Smooth muscle cell (in vitro differentiated cells): ENCODE results near the gene ARHGAP32. TPM values are rescaled to one million over a fixed set of nuclear protein-coding genes. Genes with fewer than 3 reads are reported as not detected.

Experiments used
- DNase-seq: peaks from one replicate; lab custom pipeline; 2025; ENCODE audit not compliant: unreplicated experiment; lab: John Stamatoyannopoulos, UW
- H2AFZ ChIP-seq: fragments of 200-600 bp; sonication (generic); 2 replicates; pipeline ENCODE4 v1.6.0; 2016; ENCODE audit warnings: antibody characterized with exemption, low read depth, mild to moderate bottlenecking
- H3F3A ChIP-seq: fragments of 200-600 bp; sonication (generic); 2 replicates; pipeline ENCODE4 v1.6.0; 2017; ENCODE audit warnings: antibody characterized with exemption, low read depth
- H3K27ac ChIP-seq: fragments of 200-600 bp; sonication (generic); 2 replicates; pipeline ENCODE4 v1.5.1; 2016; ENCODE audit warnings: low read depth, mild to moderate bottlenecking
- H3K27me3 ChIP-seq: fragments of 200-600 bp; sonication (generic); 2 replicates; pipeline ENCODE4 v1.6.1; 2016; ENCODE audit warnings: low read depth, mild to moderate bottlenecking
- H3K36me3 ChIP-seq: fragments of 200-600 bp; sonication (generic); 2 replicates; pipeline ENCODE4 v1.5.1; 2016; ENCODE audit warnings: low read depth
- H3K4me1 ChIP-seq: fragments of 200-600 bp; sonication (generic); 2 replicates; pipeline ENCODE4 v1.5.1; 2016; ENCODE audit warnings: low read depth
- H3K4me2 ChIP-seq: fragments of 200-600 bp; sonication (generic); 2 replicates; pipeline ENCODE4 v1.6.0; 2016; ENCODE audit warnings: mild to moderate bottlenecking
- H3K4me3 ChIP-seq: fragments of 200-600 bp; sonication (generic); 2 replicates; pipeline ENCODE4 v1.5.1; 2016; ENCODE audit warnings: mild to moderate bottlenecking
- H3K79me2 ChIP-seq: fragments of 200-600 bp; sonication (generic); 2 replicates; pipeline ENCODE4 v1.6.0; 2016; ENCODE audit warnings: low read depth, mild to moderate bottlenecking
- H3K9ac ChIP-seq: fragments of 200-600 bp; sonication (generic); 2 replicates; pipeline ENCODE4 v1.6.0; 2016; ENCODE audit warnings: low read depth
- H3K9me3 ChIP-seq: fragments of 200-600 bp; sonication (generic); replicated peaks from 2 replicates; pipeline ENCODE4 v1.5.1; 2016; ENCODE audit warnings: low read depth
- H4K20me1 ChIP-seq: fragments of 200-600 bp; sonication (generic); 2 replicates; pipeline ENCODE4 v1.6.0; 2016; ENCODE audit warnings: low read depth
- WGBS: methylation state at CpG from one replicate; pipeline ENCODE4 v1.1.7; 2016; ENCODE audit warnings: low lambda C conversion rate; 5-methylcytosine and 5-hydroxymethylcytosine counted together
- polyA plus RNA-seq: library from polyadenylated mRNA; unstranded; fragments of >200 nt; fragmentation: Nextera tagmentation; extraction: Ambion mirVana; gene quantifications from 2 replicates; pipeline ENCODE4 v1.2.1, GENCODE V29; 2016
- total RNA-seq: library from RNA; depleted of rRNA; stranded (reverse); fragments of >200 nt; gene quantifications from 2 replicates; pipeline ENCODE4 v1.2.3, GENCODE V29; 2014
- TF ChIP-seq, protein P1 (sequence below): fragments of 200-600 bp; sonication (generic); IDR thresholded peaks from 2 replicates; pipeline ENCODE4 v1.5.1; 2017; ENCODE audit warnings: borderline replicate concordance, mild to moderate bottlenecking, antibody characterized with exemption; ENCODE audit not compliant: insufficient read depth, poor library complexity, severe bottlenecking

Gene ARHGAP32
- total and polyA plus RNA-seq, 2 experiments from 2014 or later, result 8.8 to 17.8 TPM

GRCh38 chr11:129202646-129203045, 10.5 kb upstream of the ARHGAP32 start:
- no peaks in the 10 kb centered on the region for H3K9me3 ChIP-seq
- H2AFZ ChIP-seq, result no peak overlapping the region
- no peaks in the 10 kb centered on the region for H3F3A ChIP-seq
- no peak overlapping the region for H3K9ac ChIP-seq
- no peak overlapping the region for H3K4me3 ChIP-seq
- DNase-seq, result no peak
- peaks cover 4% of the 10 kb centered on the region for H4K20me1 ChIP-seq
- no peak overlapping the region for H3K27ac ChIP-seq
- peaks cover 76% of the 10 kb centered on the region for H3K79me2 ChIP-seq
- TF ChIP-seq, protein P1, sequence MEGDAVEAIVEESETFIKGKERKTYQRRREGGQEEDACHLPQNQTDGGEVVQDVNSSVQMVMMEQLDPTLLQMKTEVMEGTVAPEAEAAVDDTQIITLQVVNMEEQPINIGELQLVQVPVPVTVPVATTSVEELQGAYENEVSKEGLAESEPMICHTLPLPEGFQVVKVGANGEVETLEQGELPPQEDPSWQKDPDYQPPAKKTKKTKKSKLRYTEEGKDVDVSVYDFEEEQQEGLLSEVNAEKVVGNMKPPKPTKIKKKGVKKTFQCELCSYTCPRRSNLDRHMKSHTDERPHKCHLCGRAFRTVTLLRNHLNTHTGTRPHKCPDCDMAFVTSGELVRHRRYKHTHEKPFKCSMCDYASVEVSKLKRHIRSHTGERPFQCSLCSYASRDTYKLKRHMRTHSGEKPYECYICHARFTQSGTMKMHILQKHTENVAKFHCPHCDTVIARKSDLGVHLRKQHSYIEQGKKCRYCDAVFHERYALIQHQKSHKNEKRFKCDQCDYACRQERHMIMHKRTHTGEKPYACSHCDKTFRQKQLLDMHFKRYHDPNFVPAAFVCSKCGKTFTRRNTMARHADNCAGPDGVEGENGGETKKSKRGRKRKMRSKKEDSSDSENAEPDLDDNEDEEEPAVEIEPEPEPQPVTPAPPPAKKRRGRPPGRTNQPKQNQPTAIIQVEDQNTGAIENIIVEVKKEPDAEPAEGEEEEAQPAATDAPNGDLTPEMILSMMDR, result no peak
- H3K27me3 ChIP-seq, result no peaks in the 10 kb centered on the region
- no peaks in the 10 kb centered on the region for H3K36me3 ChIP-seq
- no peak overlapping the region for H3K4me2 ChIP-seq
- no peaks in the 10 kb centered on the region for H3K4me1 ChIP-seq
- WGBS, result 79% methylated on average over 5 of the region's 5 CpGs

DNA sequence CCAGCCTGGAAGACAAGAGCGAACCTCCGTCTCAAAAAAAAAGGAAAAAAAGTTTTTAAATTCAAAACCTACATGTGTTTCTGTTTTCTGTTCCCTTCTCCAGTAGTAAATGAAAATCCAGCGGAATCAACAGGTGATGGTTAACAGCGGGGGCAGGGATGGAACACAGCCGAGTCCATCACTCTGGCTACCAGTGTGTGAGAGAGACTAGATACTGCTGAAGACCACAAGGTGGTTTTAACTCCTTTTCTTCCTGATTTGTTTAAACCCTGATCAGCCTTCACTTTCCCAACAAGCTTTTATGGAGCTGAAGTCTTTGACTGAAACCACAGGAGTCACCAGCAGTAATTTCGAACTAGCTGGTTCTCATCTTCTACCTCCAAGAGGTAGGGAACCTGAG, 3.6 kb upstream of the ARHGAP32 start:
- DNase-seq, result no peak
- no peaks in the 10 kb centered on the region for H3K27me3 ChIP-seq
- WGBS, result 90% methylated on average over 6 of the region's 6 CpGs

GRCh38 chr11:129191649-129192048, 476 bp downstream of the ARHGAP32 start:
- peak overlapping the region; percentile 22 for H3K4me3 ChIP-seq
- peak overlapping the region; percentile 90 for H3K27ac ChIP-seq
- no peaks in the 10 kb centered on the region for H3K27me3 ChIP-seq
- H3F3A ChIP-seq, result no peaks in the 10 kb centered on the region
- DNase-seq, result no peak
- 50% methylated on average over 4 of the region's 4 CpGs for WGBS
- TF ChIP-seq, protein P1, result no peak
- H3K9ac ChIP-seq, result peak overlapping the region; percentile 64
- peaks cover 66% of the 10 kb centered on the region for H3K79me2 ChIP-seq
- H2AFZ ChIP-seq, result no peak overlapping the region
- H3K36me3 ChIP-seq, result no peaks in the 10 kb centered on the region
- no peaks in the 10 kb centered on the region for H3K9me3 ChIP-seq
- H4K20me1 ChIP-seq, result peaks cover 23% of the 10 kb centered on the region
- H3K4me2 ChIP-seq, result peak overlapping the region; percentile 67
- peaks cover 13% of the 10 kb centered on the region for H3K4me1 ChIP-seq

More for the DNA sequence above, 3.6 kb upstream of the ARHGAP32 start:
- H3K36me3 ChIP-seq, result no peaks in the 10 kb centered on the region
- H3K9me3 ChIP-seq, result no peaks in the 10 kb centered on the region
- no peak overlapping the region for H2AFZ ChIP-seq
- H3K4me3 ChIP-seq, result no peak overlapping the region
- H3K4me2 ChIP-seq, result no peak overlapping the region
- no peaks in the 10 kb centered on the region for H3F3A ChIP-seq
- peaks cover 52% of the 10 kb centered on the region for H3K79me2 ChIP-seq
- H3K27ac ChIP-seq, result no peak overlapping the region
- no peak overlapping the region for H3K9ac ChIP-seq
- peaks cover 3% of the 10 kb centered on the region for H3K4me1 ChIP-seq
- TF ChIP-seq, protein P1, result no peak
- peaks cover 10% of the 10 kb centered on the region for H4K20me1 ChIP-seq

DNA sequence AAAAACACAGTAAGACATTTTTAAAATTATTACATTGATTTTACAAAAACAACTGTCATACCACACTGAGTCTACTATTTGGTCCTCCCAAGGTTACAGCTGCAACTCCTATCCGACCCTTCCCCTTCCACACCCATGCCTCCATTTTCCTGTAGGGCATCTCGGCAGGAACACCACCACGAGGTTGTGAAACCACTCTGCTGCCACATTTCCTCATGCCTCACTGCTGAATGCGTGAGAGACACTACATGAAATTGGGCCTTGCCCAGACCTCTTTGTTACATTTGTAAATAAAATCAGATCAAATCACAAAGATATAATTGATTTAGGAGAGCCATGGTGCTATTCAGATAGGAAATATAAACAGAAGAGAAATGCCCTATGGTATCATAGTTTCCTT, 2.0 kb downstream of the ARHGAP32 start:
- H4K20me1 ChIP-seq, result peaks cover 23% of the 10 kb centered on the region
- no peaks in the 10 kb centered on the region for H3F3A ChIP-seq
- no peaks in the 10 kb centered on the region for H3K27me3 ChIP-seq
- peak overlapping the region; percentile 67 for H3K4me2 ChIP-seq
- 68% methylated on average over 4 of the region's 4 CpGs for WGBS
- DNase-seq, result no peak
- H3K4me1 ChIP-seq, result peaks cover 13% of the 10 kb centered on the region
- H3K79me2 ChIP-seq, result peaks cover 74% of the 10 kb centered on the region
- peak overlapping the region; percentile 6 for H3K9ac ChIP-seq
- TF ChIP-seq, protein P1, result no peak
- peak overlapping the region; percentile 13 for H3K4me3 ChIP-seq
- peak overlapping the region; percentile 90 for H3K27ac ChIP-seq
- no peaks in the 10 kb centered on the region for H3K9me3 ChIP-seq
- no peaks in the 10 kb centered on the region for H3K36me3 ChIP-seq
- H2AFZ ChIP-seq, result no peak overlapping the region
